GM19395 (cell line): ENCODE data around the gene CTRB1.

Source experiments
- ATAC-seq: cut with Tn5 transposase; IDR thresholded peaks from one replicate; pipeline ENCODE4 v1.9.1; 2021; ENCODE audit warnings: mild to moderate bottlenecking, moderate library complexity; ENCODE audit not compliant: unreplicated experiment

Gene CTRB1

GRCh38 chr16:75225092-75225491 lies 6.3 kb downstream of the CTRB1 start:
- no peak for ATAC-seq

DNA sequence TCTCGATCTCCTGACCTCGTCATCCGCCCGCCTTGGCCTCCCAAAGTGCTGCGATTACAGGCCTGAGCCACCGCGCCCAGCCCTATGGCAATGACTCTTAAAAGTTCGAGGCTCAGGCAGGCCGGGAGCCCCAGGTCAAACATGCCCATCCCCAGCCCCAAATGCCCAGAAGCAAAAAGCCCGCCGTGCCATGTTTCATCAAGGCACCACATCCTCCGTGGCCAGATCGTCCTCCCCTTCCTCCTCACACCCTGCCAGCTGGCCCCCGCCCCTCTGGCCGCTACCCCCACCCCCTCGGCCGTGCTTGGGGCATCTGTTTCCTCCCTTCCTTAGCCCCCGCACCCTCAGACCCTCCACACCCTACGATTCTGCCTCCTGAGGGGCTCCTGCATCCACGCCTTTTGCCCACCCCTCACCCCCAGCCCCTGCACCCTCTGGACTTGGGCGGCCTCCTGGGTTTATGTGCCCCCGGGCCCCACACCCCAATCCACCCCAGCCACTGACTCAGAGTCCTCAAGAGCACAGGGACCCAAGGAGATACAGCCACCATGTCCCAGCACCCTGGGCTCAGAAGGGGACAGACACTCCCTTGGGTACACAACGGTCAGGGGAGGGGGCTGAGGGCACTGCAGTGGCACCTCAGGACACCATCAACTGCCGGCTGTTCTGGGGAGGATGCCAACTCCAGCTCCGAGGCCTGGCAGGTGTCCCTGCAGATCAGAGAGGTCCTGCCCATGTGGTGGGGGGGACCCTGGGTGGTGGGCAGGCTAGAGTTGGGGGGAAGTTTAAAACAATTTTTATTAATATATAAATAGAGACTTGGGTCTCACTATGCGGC lies 7.1 kb downstream of the CTRB1 start:
- no peak for ATAC-seq

GRCh38 chr16:75226550-75227360 lies 8.0 kb downstream of the CTRB1 start:
- no peak for ATAC-seq

DNA sequence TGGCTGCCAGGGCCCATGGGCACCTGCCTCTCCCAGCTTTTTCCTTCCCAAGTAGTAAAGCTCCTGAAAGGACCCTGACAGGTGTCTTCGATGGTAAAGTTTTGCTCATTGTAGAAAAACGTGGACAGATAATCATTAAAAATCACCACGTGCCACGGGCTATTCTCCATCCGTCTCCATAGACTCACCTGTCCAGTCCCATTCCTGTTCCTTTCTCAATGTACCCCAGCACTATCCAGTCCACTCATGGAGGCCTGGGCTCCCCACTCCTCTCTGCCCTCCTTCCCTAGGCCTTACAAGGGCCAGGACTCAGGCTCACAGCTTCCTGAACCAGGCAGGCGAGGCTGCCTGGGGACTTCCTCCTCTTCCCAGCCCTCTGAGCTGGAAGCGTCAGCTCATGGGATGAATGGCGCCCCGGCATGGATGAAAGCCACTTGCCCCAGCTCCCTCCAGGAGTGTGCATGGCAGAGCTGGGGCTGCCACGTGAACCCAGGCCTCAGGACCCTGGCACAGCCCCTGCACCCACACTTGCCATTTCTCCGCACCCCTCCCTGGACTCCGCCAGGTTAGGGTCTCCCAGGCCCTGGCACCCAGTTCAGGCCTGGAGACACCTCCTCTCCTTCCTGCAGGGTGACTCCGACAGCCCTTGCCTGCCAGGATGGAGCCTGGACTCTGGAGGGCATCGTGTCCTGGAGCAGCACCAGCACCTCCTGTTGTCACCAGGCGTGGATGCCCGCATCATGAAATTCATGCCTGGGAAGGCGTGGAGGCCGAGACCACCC lies 8.8 kb downstream of the CTRB1 start:
- no peak for ATAC-seq

- ATAC-seq, result no peak
These were observed 9.6 kb downstream of the CTRB1 start for GRCh38 chr16:75228143-75228976.

- no peak for ATAC-seq
These were observed 10.6 kb downstream of the CTRB1 start for GRCh38 chr16:75229172-75230031.

DNA sequence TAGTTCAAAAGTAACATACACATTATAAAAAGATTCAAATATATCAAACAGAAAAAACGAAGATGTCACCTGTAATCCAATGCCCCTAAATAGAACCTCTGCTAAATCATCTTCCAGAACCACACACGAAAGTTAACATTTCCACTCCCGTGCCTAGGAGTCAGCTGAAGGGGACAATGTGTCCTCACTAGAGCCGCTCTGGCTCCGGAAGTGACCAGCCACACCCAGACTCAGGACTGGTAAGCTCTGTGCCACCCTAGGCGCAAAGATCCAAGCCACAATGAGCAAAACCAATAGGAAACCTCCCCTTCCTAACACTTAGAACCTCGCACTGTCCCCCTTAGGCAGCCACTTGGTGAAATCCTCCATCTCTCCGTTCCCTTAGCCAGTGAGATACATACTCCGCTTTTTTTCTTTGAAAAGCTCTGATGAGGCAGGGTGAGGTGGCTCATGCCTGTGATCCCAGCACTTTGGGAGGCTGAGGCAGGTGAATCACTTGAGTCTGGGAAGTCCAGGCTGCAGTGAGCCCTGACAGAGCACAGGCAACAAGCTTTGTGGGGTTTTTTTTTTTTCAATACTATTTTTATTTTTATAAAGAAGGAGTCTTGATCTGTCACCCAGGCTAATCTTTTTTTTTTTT lies 11.8 kb downstream of the CTRB1 start:
- no peak for ATAC-seq

GRCh38 chr16:75231570-75231969 lies 12.8 kb downstream of the CTRB1 start:
- ATAC-seq, result no peak

DNA sequence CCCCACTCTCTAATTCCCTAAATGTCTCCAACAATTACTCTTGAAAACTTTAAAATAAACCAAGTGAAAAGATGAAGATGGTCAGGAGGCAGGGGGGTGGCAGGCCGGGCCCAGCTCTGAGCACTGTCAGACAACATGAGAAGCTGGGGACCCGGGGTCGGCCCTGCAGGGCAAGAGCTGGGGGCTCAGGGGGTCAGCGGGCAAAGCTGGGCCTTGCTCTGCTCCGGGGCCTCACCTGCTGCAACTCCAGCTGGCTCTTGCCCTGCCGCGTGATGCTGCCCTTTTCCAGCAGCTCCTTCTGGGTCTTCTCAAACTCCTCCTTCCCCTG lies 14.8 kb downstream of the CTRB1 start:
- ATAC-seq, result no peak

DNA sequence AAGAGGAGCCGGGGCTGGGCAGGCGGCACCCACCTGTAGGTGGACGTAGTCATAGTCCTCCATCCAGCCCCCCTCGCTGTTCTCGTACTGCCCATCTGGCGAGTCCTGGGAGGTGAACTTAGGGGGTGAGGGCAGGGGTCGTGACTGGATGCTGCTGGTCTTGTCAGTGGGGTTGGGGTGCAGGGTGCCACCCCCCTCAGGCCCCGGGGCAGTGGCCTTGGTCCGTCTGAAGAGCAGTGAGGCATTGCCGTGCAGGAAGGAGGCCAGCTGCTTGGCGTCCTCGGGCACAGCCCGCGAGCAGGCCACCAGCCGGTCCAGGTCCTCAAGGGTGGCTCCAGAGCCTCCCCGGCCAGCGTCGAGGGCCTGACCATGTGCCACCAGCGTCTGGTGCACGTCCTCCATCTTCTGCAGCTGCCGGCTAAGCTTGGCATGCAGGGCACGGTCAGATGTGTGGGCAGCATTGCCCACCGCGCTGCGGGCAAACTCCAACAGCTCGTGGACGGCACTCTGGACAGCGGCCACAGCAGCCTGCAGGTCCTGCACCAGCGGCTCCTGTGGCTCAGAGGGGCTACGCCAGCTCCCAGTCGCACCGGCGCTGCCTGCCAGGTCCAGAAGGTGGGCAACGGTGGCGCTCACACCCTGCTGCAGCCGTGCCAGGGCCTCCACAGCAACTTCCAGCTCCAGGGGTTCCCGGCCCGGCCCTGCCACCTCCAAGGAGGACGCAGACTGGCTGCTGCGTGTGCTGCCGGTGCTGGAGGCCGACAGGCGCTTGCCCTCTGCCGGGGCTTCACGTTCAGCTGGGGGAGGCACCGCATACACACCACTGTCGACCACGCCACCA lies 16.3 kb downstream of the CTRB1 start:
- no peak for ATAC-seq

DNA sequence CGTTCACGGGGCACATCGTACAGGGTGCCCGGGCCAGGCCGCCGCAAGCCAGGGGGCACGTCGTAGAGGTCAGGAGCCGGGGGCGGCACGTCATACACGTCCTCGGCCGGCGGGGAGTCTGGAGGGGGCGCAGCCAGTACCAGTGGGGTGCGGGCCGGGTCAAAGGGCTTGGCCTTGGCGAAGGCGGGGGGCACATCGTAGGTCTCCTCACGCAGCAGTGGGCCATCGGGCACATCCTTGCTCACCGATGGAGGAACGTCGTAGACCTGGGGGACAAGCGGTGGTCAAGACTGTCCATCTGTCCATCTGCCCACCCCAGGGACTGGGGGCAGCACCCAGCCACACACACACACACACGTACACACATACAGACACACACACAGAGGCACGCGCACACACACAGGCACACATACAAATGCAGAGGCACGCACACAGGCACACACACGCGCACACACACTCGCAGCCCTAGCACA lies 17.0 kb downstream of the CTRB1 start:
- no peak for ATAC-seq

DNA sequence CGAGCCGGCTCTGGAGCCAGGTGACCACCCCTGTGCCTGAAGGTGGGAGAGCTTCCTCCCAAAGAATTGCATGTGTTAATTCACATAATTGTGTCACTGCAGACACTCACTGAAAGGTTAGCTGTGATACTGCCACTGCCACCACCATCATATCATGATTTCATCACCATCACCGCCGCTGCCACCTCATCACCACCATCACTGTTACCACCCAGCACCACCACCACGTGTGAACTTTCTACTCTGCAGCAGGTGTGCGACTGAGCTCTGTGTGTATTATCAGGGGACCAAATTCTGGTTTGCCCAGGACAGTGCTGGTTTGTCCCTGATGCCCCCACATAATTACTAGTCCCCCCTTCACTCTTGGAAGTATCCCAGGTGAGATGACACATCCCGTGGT lies 17.4 kb downstream of the CTRB1 start:
- ATAC-seq, result no peak

- ATAC-seq, result no peak
These were observed 18.1 kb downstream of the CTRB1 start for GRCh38 chr16:75236736-75237397.

DNA sequence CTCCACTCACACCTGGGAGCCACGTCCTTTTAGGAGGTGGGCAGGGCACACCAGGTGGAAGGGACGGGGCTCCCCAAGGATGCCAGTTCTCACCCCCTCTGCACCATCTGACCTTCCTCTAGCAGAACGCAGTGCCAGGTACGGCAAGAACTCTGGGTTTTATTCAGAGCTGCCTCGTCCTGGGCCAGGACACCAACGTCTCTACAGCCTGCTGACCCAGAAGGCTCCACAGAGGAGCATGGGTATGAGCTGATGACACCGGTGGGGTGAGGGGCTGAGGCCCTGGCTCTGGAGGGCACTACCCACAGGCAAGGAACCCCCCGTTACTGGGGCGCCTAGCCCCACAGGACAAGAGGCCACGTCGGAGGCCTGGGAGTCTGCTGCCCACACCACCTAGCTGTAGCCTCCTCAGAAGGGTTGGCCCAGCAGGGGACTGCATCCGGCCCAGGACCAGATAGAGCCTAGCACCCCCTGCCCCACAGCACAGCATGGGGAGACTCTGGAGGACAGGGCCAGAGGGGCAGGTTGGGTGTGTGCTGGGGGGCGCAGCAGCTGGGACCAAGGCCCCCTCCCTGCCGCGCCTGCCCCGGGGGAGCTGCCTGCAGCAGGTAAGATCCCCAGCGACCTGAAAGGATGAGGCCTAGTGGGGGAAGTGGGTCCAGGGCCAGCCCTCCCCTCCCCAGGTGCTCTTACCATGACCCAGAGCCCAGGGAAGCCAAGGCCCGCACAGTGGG lies 18.8 kb downstream of the CTRB1 start:
- no peak for ATAC-seq

- no peak for ATAC-seq
These were observed 19.5 kb downstream of the CTRB1 start for GRCh38 chr16:75238132-75238852.

DNA sequence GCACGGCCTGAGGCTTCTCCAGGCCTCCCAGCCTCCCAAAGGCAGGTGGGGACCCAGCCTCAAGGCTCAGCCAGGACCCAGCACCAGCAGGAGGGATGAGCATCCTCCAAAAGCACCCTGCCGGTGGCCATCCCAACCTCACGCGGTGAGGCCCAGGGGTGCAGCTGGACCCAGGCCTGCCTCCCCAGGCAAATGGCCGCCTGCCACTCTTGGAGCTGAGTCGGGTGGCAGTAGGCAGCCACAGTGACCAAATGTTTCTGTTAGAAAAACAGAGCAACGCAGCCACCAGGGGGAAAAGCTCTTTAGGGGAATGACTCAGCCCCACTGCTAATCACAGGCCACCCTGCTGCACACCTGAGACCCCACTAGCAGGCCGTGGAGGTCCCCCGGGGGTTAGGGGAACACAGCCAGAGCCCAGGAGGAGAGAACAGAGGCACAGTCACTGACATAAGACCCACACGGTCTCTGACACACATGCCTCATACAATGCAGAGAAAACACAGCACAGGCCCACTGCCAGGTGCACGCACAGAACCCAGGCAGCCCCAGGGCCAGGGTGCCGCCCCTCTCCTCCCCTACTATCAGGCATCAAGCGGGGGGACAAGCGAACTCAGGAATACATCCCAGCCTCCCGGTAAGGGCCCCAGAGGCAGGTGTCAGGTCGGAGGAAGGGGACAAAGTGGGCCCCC lies 20.2 kb downstream of the CTRB1 start:
- no peak for ATAC-seq
